Measurements from ENCODE around the gene MEGF6.

- TF ChIP-seq CTCF (conservative IDR thresholded peaks at IDR 0.05): no peak
- no peak for TF ChIP-seq EZH2 (IDR thresholded peaks at IDR 0.05; ENCODE audit: low read depth)
These were observed 133.9 kb downstream of the MEGF6 start for GRCh38 chr1:3477241-3477995.

All from PC-9 (cell line).